Neuronal stem cell (in vitro differentiated cells): ENCODE measurements around the gene MGMT.
A peak's percentile ranks its signal among the peaks of the same experiment; 100 is the strongest.

Source experiments
- DNase-seq: peaks from one replicate; pipeline ENCODE4 v3.0.0-alpha.2; 2013; ENCODE audit warnings: low spot score
- H2AFZ ChIP-seq: one replicate; pipeline ENCODE4 v1.6.1; 2013; ENCODE audit warnings: mild to moderate bottlenecking, low read length, inconsistent platforms
- H2AK5ac ChIP-seq: 2 replicates; pipeline ENCODE4 v1.6.1; 2013; ENCODE audit warnings: low read depth, mild to moderate bottlenecking, inconsistent platforms, low read length, moderate library complexity, mixed read lengths
- H2BK120ac ChIP-seq: 2 replicates; pipeline ENCODE4 v1.6.1; 2013; ENCODE audit warnings: low read depth, mild to moderate bottlenecking, inconsistent platforms, low read length, moderate library complexity, mixed read lengths
- H2BK12ac ChIP-seq: one replicate; pipeline ENCODE4 v1.6.1; 2013; ENCODE audit warnings: low read length, inconsistent platforms
- H2BK15ac ChIP-seq: 2 replicates; pipeline ENCODE4 v1.6.1; 2013; ENCODE audit warnings: mild to moderate bottlenecking, low read length, inconsistent platforms, mixed read lengths
- H2BK5ac ChIP-seq: one replicate; pipeline ENCODE4 v1.6.1; 2013; ENCODE audit warnings: inconsistent platforms, mild to moderate bottlenecking, low read length, moderate library complexity
- H3K14ac ChIP-seq: one replicate; pipeline ENCODE4 v1.6.1; 2013; ENCODE audit warnings: low read length, inconsistent platforms
- H3K18ac ChIP-seq: 2 replicates; pipeline ENCODE4 v1.6.1; 2013; ENCODE audit warnings: low read length, inconsistent platforms
- H3K23ac ChIP-seq: 2 replicates; pipeline ENCODE4 v1.6.1; 2013; ENCODE audit warnings: low read depth, mild to moderate bottlenecking, mixed read lengths, low read length, inconsistent platforms; ENCODE audit not compliant: poor library complexity
- H3K27ac ChIP-seq: replicated peaks from 3 replicates; pipeline ENCODE4 v1.5.1; 2013; ENCODE audit warnings: low read length, inconsistent platforms
- H3K27me3 ChIP-seq, 3 experiments: 2 replicates each; pipeline ENCODE4 v1.6.1; 2013; ENCODE audit warnings: low read length in 3 of 3, mild to moderate bottlenecking in 2 of 3, inconsistent platforms in 1 of 3, low read depth in 1 of 3, mixed read lengths in 1 of 3, moderate library complexity in 1 of 3; ENCODE audit not compliant: control insufficient read depth in 3 of 3, insufficient read depth in 3 of 3
- H3K36me3 ChIP-seq, 2 donors: replicated peaks in 1 of 2; 2 replicates each; pipeline ENCODE4 v1.6.1; 2013; ENCODE audit warnings: low read length in 2 of 2; ENCODE audit not compliant: control insufficient read depth in 2 of 2, insufficient read depth in 2 of 2
- H3K4ac ChIP-seq: 2 replicates; pipeline ENCODE4 v1.6.1; 2013; ENCODE audit warnings: inconsistent platforms, mild to moderate bottlenecking, low read length, moderate library complexity
- H3K4me1 ChIP-seq, 2 donors: 1 replicate in 1 of 2; 2 replicates in 1 of 2; pipeline ENCODE4 v1.6.1; 2013; ENCODE audit warnings: low read length in 2 of 2, low read depth in 1 of 2; ENCODE audit not compliant: control insufficient read depth in 2 of 2, insufficient read depth in 1 of 2
- H3K4me2 ChIP-seq: one replicate; pipeline ENCODE4 v1.6.1; 2013; ENCODE audit warnings: mild to moderate bottlenecking, low read length, inconsistent platforms; ENCODE audit not compliant: insufficient read depth, poor library complexity, severe bottlenecking
- H3K4me3 ChIP-seq, 2 donors: 2 replicates each; pipeline ENCODE4 v1.5.1; 2013; ENCODE audit warnings: low read length in 2 of 2, mild to moderate bottlenecking in 2 of 2, inconsistent platforms in 1 of 2, moderate library complexity in 1 of 2
- H3K79me1 ChIP-seq: one replicate; pipeline ENCODE4 v1.6.1; 2013; ENCODE audit warnings: low read depth, mild to moderate bottlenecking, inconsistent platforms, low read length, moderate library complexity
- H3K9ac ChIP-seq: one replicate; pipeline ENCODE4 v1.6.1; 2013; ENCODE audit warnings: mild to moderate bottlenecking, low read depth, low read length, inconsistent platforms; ENCODE audit not compliant: poor library complexity
- H3K9me3 ChIP-seq, 2 donors: replicated peaks in 1 of 2; 2 replicates each; pipeline versions ENCODE3 to v1.6.1; 2013; ENCODE audit warnings: low read length in 2 of 2, mild to moderate bottlenecking in 2 of 2, inconsistent platforms in 1 of 2, low read depth in 1 of 2, mixed read lengths in 1 of 2, moderate library complexity in 1 of 2; ENCODE audit not compliant: control insufficient read depth in 2 of 2, insufficient read depth in 1 of 2
- H4K8ac ChIP-seq: one replicate; pipeline ENCODE4 v1.6.1; 2013; ENCODE audit warnings: low read depth, mild to moderate bottlenecking, inconsistent platforms, low read length, moderate library complexity
- H4K91ac ChIP-seq: one replicate; pipeline ENCODE4 v1.6.1; 2013; ENCODE audit warnings: low read length, low read depth, mild to moderate bottlenecking, inconsistent platforms; ENCODE audit not compliant: poor library complexity
- WGBS, 2 donors: extraction: QIAGEN DNeasy Blood & Tissue Kit; methylation state at CpG; one replicate each; pipeline ENCODE4 v1.1.7; 2013; ENCODE audit warnings: missing lambda C conversion rate in 2 of 2, mixed read lengths in 1 of 2; ENCODE audit not compliant: insufficient read length in 2 of 2, insufficient replicate concordance in 1 of 2; ENCODE audit errors: extremely low coverage in 2 of 2; 5-methylcytosine and 5-hydroxymethylcytosine counted together

Gene MGMT

GRCh38 chr10:129523031-129523722, 56.1 kb downstream of the MGMT start:
- DNase-seq: no peak
- Histone ChIP-seq H2BK120ac (no peak overlapping the region), H3K23ac (peak overlapping the region; percentile 17), H3K14ac (no peak overlapping the region), H3K9ac (no peak overlapping the region), H2BK12ac (no peak overlapping the region), H3K27me3 (no peaks in the 10 kb centered on the region), H3K36me3 (no peaks in the 10 kb centered on the region), H3K4me2 (no peak overlapping the region), H3K4me3 (no peak overlapping the region), H2BK15ac (no peak overlapping the region), H3K9me3 (no peaks in the 10 kb centered on the region), H3K79me1 (no peaks in the 10 kb centered on the region), H4K91ac (no peak overlapping the region), H3K27ac (no peak overlapping the region), H3K4me1 (peaks cover 0 to 12% of the 10 kb centered on the region in 2 donors), H2BK5ac (no peak overlapping the region), H3K18ac (no peak overlapping the region), H4K8ac (no peak overlapping the region), H3K4ac (no peak overlapping the region), H2AK5ac (no peak overlapping the region), H2AFZ (no peak overlapping the region)
- WGBS, 2 donors: no CpG with 5 or more reads among the region's 27 CpGs

GRCh38 chr10:129523723-129524316, 56.8 kb downstream of the MGMT start:
- no peak for DNase-seq
- Histone ChIP-seq H3K4me1 (peaks cover 0 to 12% of the 10 kb centered on the region in 2 donors), H3K9ac (no peak overlapping the region), H3K18ac (peak overlapping the region; percentile 28), H3K14ac (no peak overlapping the region), H3K79me1 (no peaks in the 10 kb centered on the region), H3K4ac (no peak overlapping the region), H2AK5ac (peak overlapping the region; percentile 70), H3K27me3 (no peaks in the 10 kb centered on the region), H3K23ac (peak overlapping the region; percentile 69), H2BK15ac (no peak overlapping the region), H3K9me3 (no peaks in the 10 kb centered on the region), H3K4me2 (no peak overlapping the region), H2BK5ac (no peak overlapping the region), H2BK120ac (no peak overlapping the region), H2BK12ac (peak overlapping the region; percentile 34), H2AFZ (no peak overlapping the region), H3K27ac (no peak overlapping the region), H3K36me3 (no peaks in the 10 kb centered on the region), H3K4me3 (no peak overlapping the region), H4K8ac (no peak overlapping the region), H4K91ac (no peak overlapping the region)
- no CpG with 5 or more reads among the region's 11 CpGs for WGBS, 2 donors

GRCh38 chr10:129524936-129525335, 57.9 kb downstream of the MGMT start:
- Histone ChIP-seq H2AK5ac (no peak overlapping the region), H3K27ac (no peak overlapping the region), H4K8ac (no peak overlapping the region), H3K4me3 (no peak overlapping the region), H4K91ac (no peak overlapping the region), H3K23ac (no peak overlapping the region), H3K4me2 (no peak overlapping the region), H2BK15ac (no peak overlapping the region), H3K4me1 (peaks cover 0 to 12% of the 10 kb centered on the region in 2 donors), H2AFZ (no peak overlapping the region), H3K4ac (no peak overlapping the region), H3K36me3 (no peaks in the 10 kb centered on the region), H3K9ac (no peak overlapping the region), H3K79me1 (no peaks in the 10 kb centered on the region), H3K14ac (no peak overlapping the region), H3K27me3 (no peaks in the 10 kb centered on the region), H3K18ac (no peak overlapping the region), H2BK12ac (no peak overlapping the region), H3K9me3 (no peaks in the 10 kb centered on the region), H2BK5ac (no peak overlapping the region), H2BK120ac (no peak overlapping the region)
- no peak for DNase-seq
- no CpG with 5 or more reads among the region's 3 CpGs for WGBS, 2 donors

- H2BK120ac ChIP-seq: no peak overlapping the region
- no peak overlapping the region for H4K91ac ChIP-seq
- no peak overlapping the region for H2AFZ ChIP-seq
- no CpG with 5 or more reads among the region's 13 CpGs for WGBS, 2 donors
- H2AK5ac ChIP-seq: peak overlapping the region; percentile 69
- H3K36me3 ChIP-seq: no peaks in the 10 kb centered on the region
- H4K8ac ChIP-seq: no peak overlapping the region
- no peak for DNase-seq
- no peaks in the 10 kb centered on the region for H3K9me3 ChIP-seq
- H2BK15ac ChIP-seq: no peak overlapping the region
- H3K14ac ChIP-seq: no peak overlapping the region
- H3K4me2 ChIP-seq: no peak overlapping the region
- no peaks in the 10 kb centered on the region for H3K79me1 ChIP-seq
- H3K27ac ChIP-seq: no peak overlapping the region
- H2BK5ac ChIP-seq: no peak overlapping the region
- H3K23ac ChIP-seq: no peak overlapping the region
- peaks cover 0 to 13% of the 10 kb centered on the region in 2 donors for H3K4me1 ChIP-seq
- no peak overlapping the region for H3K4me3 ChIP-seq
- no peak overlapping the region for H3K9ac ChIP-seq
- H3K27me3 ChIP-seq: no peaks in the 10 kb centered on the region
- H2BK12ac ChIP-seq: no peak overlapping the region
- H3K4ac ChIP-seq: no peak overlapping the region
- H3K18ac ChIP-seq: no peak overlapping the region
These were observed 58.4 kb downstream of the MGMT start for GRCh38 chr10:129525401-129525801.
